ENCODE data around the gene CREB3L1.

Gene CREB3L1

GRCh38 chr11:46327829-46328228, 50.4 kb downstream of the CREB3L1 start:
- DNase-seq (ENCODE audit: low spot score): no peak

GRCh38 chr11:46330154-46330553, 52.7 kb downstream of the CREB3L1 start:
- DNase-seq (ENCODE audit: low spot score): no peak

GRCh38 chr11:46330563-46331281, 53.3 kb downstream of the CREB3L1 start:
- no peak for DNase-seq (ENCODE audit: low spot score)

- no peak for DNase-seq (ENCODE audit: low spot score)
Observed at GRCh38 chr11:46331282-46331984, 54.0 kb downstream of the CREB3L1 start.

GRCh38 chr11:46332093-46332567, 54.7 kb downstream of the CREB3L1 start:
- no peak for DNase-seq (ENCODE audit: low spot score)

GRCh38 chr11:46332568-46333393, 55.3 kb downstream of the CREB3L1 start:
- peak; percentile 73 for DNase-seq (ENCODE audit: low spot score)

GRCh38 chr11:46333394-46333947, 56.0 kb downstream of the CREB3L1 start:
- DNase-seq (ENCODE audit: low spot score): no peak

- DNase-seq (ENCODE audit: low spot score): no peak
Observed at GRCh38 chr11:46334211-46334610, 56.7 kb downstream of the CREB3L1 start.

- DNase-seq (ENCODE audit: low spot score): no peak
Observed at GRCh38 chr11:46335271-46335670, 57.8 kb downstream of the CREB3L1 start.

GRCh38 chr11:46335890-46336562, 58.6 kb downstream of the CREB3L1 start:
- no peak for DNase-seq (ENCODE audit: low spot score)

- no peak for DNase-seq (ENCODE audit: low spot score)
Observed at GRCh38 chr11:46336563-46337180, 59.2 kb downstream of the CREB3L1 start.

- DNase-seq (ENCODE audit: low spot score): no peak
Observed at GRCh38 chr11:46337626-46338345, 60.3 kb downstream of the CREB3L1 start.

- no peak for DNase-seq (ENCODE audit: low spot score)
Observed at GRCh38 chr11:46338636-46338987, 61.1 kb downstream of the CREB3L1 start.

- DNase-seq (ENCODE audit: low spot score): no peak
Observed at GRCh38 chr11:46338988-46339666, 61.7 kb downstream of the CREB3L1 start.

- DNase-seq (ENCODE audit: low spot score): no peak
Observed at GRCh38 chr11:46339816-46340215, 62.4 kb downstream of the CREB3L1 start.

GRCh38 chr11:46341454-46341853, 64.0 kb downstream of the CREB3L1 start:
- no peak for DNase-seq (ENCODE audit: low spot score)

- DNase-seq (ENCODE audit: low spot score): no peak
Observed at GRCh38 chr11:46342239-46342638, 64.8 kb downstream of the CREB3L1 start.

- no peak for DNase-seq (ENCODE audit: low spot score)
Observed at GRCh38 chr11:46343520-46343919, 66.1 kb downstream of the CREB3L1 start.

GRCh38 chr11:46345131-46345597, 67.7 kb downstream of the CREB3L1 start:
- no peak for DNase-seq (ENCODE audit: low spot score)

Data from D341Med (cell line).